GM10266 (cell line): ENCODE measurements around the gene TMEM74B.

Source experiments
- DNase-seq: peaks from one replicate; pipeline ENCODE4 v3.0.0; 2012; ENCODE audit errors: extremely low spot score
- CTCF ChIP-seq: IDR thresholded peaks from 2 replicates; pipeline ENCODE4 v1.5.1; 2012; ENCODE audit warnings: mild to moderate bottlenecking, low read depth; ENCODE audit not compliant: control insufficient read depth, insufficient read depth; ENCODE audit errors: missing control alignments

TMEM74B gene

DNA sequence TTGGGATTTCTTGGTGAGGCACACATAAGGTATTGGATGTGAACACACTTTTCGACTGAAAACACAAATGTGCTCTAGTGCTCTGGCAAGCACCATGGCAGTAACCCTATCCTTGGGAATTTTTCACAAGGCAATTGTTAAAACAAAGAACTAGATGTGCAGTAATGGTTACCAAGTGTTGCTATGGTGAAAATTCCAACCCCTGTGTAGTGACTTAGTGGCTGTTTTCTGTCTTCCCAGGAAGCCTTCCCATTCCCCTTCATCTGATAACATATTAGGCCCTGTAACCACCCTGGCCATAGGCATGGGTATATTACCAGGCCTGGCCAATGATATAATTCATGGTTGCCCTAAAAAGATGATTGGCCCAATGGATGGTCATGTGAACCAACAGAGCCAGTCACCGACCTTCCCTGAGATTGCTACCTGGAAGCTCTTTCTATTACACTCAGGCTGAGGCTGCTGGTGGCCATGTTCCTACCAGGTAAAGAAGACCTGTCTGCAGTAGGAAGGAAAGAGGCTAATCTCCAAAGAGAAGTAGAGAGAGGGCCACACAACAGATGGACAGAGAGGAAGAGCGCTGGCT, 22.6 kb upstream of the TMEM74B start:
- DNase-seq, result no peak
- no peak for TF ChIP-seq CTCF

GRCh38 chr20:1206366-1207148, 21.8 kb upstream of the TMEM74B start:
- TF ChIP-seq CTCF, result no peak
- no peak for DNase-seq

GRCh38 chr20:1205802-1206201, 21.0 kb upstream of the TMEM74B start:
- no peak for TF ChIP-seq CTCF
- DNase-seq, result no peak

- DNase-seq, result no peak
These were observed 19.8 kb upstream of the TMEM74B start for GRCh38 chr20:1204576-1204975.

GRCh38 chr20:1204113-1204512, 19.3 kb upstream of the TMEM74B start:
- no peak for DNase-seq
- no peak for TF ChIP-seq CTCF

More at GRCh38 chr20:1204576-1204975, 19.8 kb upstream of the TMEM74B start:
- no peak for TF ChIP-seq CTCF

DNA sequence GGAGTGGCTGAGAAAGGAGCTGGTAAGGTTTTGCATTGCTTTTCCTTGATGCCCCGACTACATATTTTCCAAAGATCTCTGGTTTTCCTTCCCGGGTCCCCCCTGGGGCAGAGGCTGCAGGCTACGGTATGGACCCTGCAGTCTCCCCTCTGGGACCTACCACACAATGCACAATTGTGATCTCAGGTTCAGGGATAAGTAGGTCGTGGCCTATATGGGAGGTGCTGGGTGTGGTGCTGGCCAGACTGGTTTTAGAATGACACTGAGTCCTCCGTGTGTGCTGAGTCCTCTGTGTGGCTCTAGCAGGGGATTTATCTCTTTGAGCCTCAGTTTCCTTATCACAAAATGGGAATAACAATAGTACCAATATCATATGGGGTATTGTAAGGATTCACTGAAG, 18.8 kb upstream of the TMEM74B start:
- TF ChIP-seq CTCF, result no peak
- DNase-seq, result no peak
